HepG2 (cell line): ENCODE data around the gene RPL5. TPM values are rescaled to one million over a fixed set of nuclear protein-coding genes. Genes with fewer than 3 reads are reported as not detected.
A peak's percentile ranks its signal among the peaks of the same experiment; 100 is the strongest.

Source experiments
- ELF3 ChIP-seq: IDR thresholded peaks from 2 replicates; pipeline ENCODE4 v1.6.1; 2016; ENCODE audit warnings: missing genetic modification reagents, missing compliant biosample characterization
- EP300 ChIP-seq, 3 experiments: sonication (generic) in 1 of 3; formaldehyde crosslinking in 1 of 3; IDR thresholded peaks; 2 replicates each; pipeline versions ENCODE4 v1.5.1 to v1.6.1; 2011 to 2020; ENCODE audit warnings: low read depth in 2 of 3, low read length in 2 of 3, borderline replicate concordance in 1 of 3, improper control_type of control experiment in 1 of 3, mild to moderate bottlenecking in 1 of 3, missing genetic modification reagents in 1 of 3, moderate library complexity in 1 of 3
- FOSL1 ChIP-seq: sonication (generic); formaldehyde crosslinking; IDR thresholded peaks from 2 replicates; pipeline ENCODE4 v1.9.0; 2021; ENCODE audit warnings: missing genetic modification reagents, borderline replicate concordance
- FOXC1 ChIP-seq: sonication (generic); formaldehyde crosslinking; IDR thresholded peaks from 2 replicates; pipeline ENCODE4 v1.8.0; 2022; ENCODE audit warnings: mild to moderate bottlenecking, missing genetic modification reagents, borderline replicate concordance
- GATAD2A ChIP-seq: IDR thresholded peaks from 2 replicates; pipeline ENCODE4 v1.6.1; 2016
- GFI1 ChIP-seq: sonication (generic); formaldehyde crosslinking; IDR thresholded peaks from 2 replicates; pipeline ENCODE4 v1.5.0; 2020; ENCODE audit warnings: missing genetic modification reagents, mild to moderate bottlenecking, borderline replicate concordance
- HNF4A ChIP-seq: sonication (generic); formaldehyde crosslinking; IDR thresholded peaks from 2 replicates; pipeline ENCODE4 v1.4.0; 2020; ENCODE audit warnings: missing genetic modification reagents
- HNF4G ChIP-seq, 2 experiments: sonication (generic) in 1 of 2; formaldehyde crosslinking in 1 of 2; IDR thresholded peaks; 2 replicates each; pipeline versions ENCODE4 v1.4.0 to v1.6.1; 2011 to 2020; ENCODE audit warnings: borderline replicate concordance in 2 of 2, low read depth in 2 of 2, mild to moderate bottlenecking in 2 of 2, low read length in 1 of 2, missing genetic modification reagents in 1 of 2, moderate library complexity in 1 of 2
- HOXA5 ChIP-seq: sonication (generic); formaldehyde crosslinking; IDR thresholded peaks from 2 replicates; pipeline ENCODE4 v1.4.0; 2020; ENCODE audit warnings: missing genetic modification reagents
- JUN ChIP-seq: sonication (generic); formaldehyde crosslinking; IDR thresholded peaks from 2 replicates; pipeline ENCODE4 v1.4.0; 2020; ENCODE audit warnings: mild to moderate bottlenecking, missing genetic modification reagents
- KAT2B ChIP-seq: fragments of 150-350 bp; IDR thresholded peaks from 2 replicates; pipeline ENCODE4 v1.6.1; 2014; ENCODE audit warnings: low read depth, low read length, borderline replicate concordance
- MXI1 ChIP-seq: IDR thresholded peaks from 3 replicates; pipeline ENCODE4 v1.6.1; 2012; ENCODE audit warnings: low read depth, low read length, inconsistent platforms, borderline replicate concordance
- NFKB2 ChIP-seq: sonication (generic); formaldehyde crosslinking; IDR thresholded peaks from 2 replicates; pipeline ENCODE4 v1.4.0; 2020; ENCODE audit warnings: missing genetic modification reagents, borderline replicate concordance
- SKI ChIP-seq: fragments of 450-650 bp; IDR thresholded peaks from one replicate; pipeline ENCODE4 v1.6.1; 2018; ENCODE audit warnings: mild to moderate bottlenecking; ENCODE audit not compliant: partially characterized antibody
- SOX6 ChIP-seq, 2 experiments: fragments of 450-650 bp in 1 of 2; sonication (generic) in 1 of 2; formaldehyde crosslinking in 1 of 2; IDR thresholded peaks; 2 replicates each; pipeline versions ENCODE4 v1.4.0 to v1.6.1; 2017 to 2020; ENCODE audit warnings: antibody characterized with exemption in 1 of 2, mild to moderate bottlenecking in 1 of 2, missing genetic modification reagents in 1 of 2
- SRY ChIP-seq: sonication (generic); formaldehyde crosslinking; IDR thresholded peaks from 2 replicates; pipeline ENCODE4 v1.8.0; 2022; ENCODE audit warnings: mild to moderate bottlenecking, missing genetic modification reagents
- THAP11 ChIP-seq: IDR thresholded peaks from 2 replicates; pipeline ENCODE4 v1.6.1; 2016; ENCODE audit warnings: missing biosample characterization, missing genetic modification reagents
- ZBTB38 ChIP-seq: sonication (generic); formaldehyde crosslinking; IDR thresholded peaks from 2 replicates; pipeline ENCODE4 v1.5.1; 2020; ENCODE audit warnings: mild to moderate bottlenecking, missing genetic modification reagents
- ZC3H13 ChIP-seq: sonication (generic); formaldehyde crosslinking; IDR thresholded peaks from 2 replicates; pipeline ENCODE4 v1.8.1; 2023; ENCODE audit warnings: mild to moderate bottlenecking, missing genetic modification reagents, moderate library complexity
- ZMYM4 ChIP-seq: sonication (generic); formaldehyde crosslinking; IDR thresholded peaks from 2 replicates; pipeline ENCODE4 v1.8.1; 2023; ENCODE audit warnings: mild to moderate bottlenecking, missing genetic modification reagents
- ZNF350 ChIP-seq: sonication (generic); formaldehyde crosslinking; IDR thresholded peaks from 2 replicates; pipeline ENCODE4 v1.4.0; 2020; ENCODE audit warnings: mild to moderate bottlenecking, low read depth, missing genetic modification reagents, borderline replicate concordance
- ZNF556 ChIP-seq: sonication (generic); formaldehyde crosslinking; IDR thresholded peaks from 2 replicates; pipeline ENCODE4 v1.4.0; 2020; ENCODE audit warnings: mild to moderate bottlenecking, missing genetic modification reagents, borderline replicate concordance
- ZNF567 ChIP-seq: sonication (generic); formaldehyde crosslinking; IDR thresholded peaks from 2 replicates; pipeline ENCODE4 v1.8.1; 2023; ENCODE audit warnings: mild to moderate bottlenecking, missing genetic modification reagents, borderline replicate concordance
- ZNF670 ChIP-seq: sonication (generic); formaldehyde crosslinking; IDR thresholded peaks from 2 replicates; pipeline ENCODE4 v1.8.0; 2022; ENCODE audit warnings: mild to moderate bottlenecking, missing genetic modification reagents, borderline replicate concordance
- ZSCAN29 ChIP-seq: sonication (generic); formaldehyde crosslinking; conservative IDR thresholded peaks from 2 replicates; pipeline ENCODE4 v1.4.0; 2020; ENCODE audit warnings: mild to moderate bottlenecking, missing genetic modification reagents
- polyA plus RNA-seq, 8 experiments: library from polyadenylated mRNA; depleted of rRNA in 3 of 8; stranded (reverse) in 7 of 8; unstranded in 1 of 8; fragments of >200 nt; fragmentation: Illumina TruSeq in 4 of 8; extraction: Trizol in 4 of 8; gene quantifications; 2 replicates each; pipeline versions ENCODE4 v1.2.1 to v1.2.3, GENCODE V29; 2011 to 2016; ENCODE audit warnings: low read depth in 4 of 8, missing spikeins in 1 of 8, mixed read lengths in 1 of 8; ENCODE audit not compliant: insufficient read depth in 1 of 8
- total RNA-seq, 5 experiments: library from RNA; depleted of rRNA; stranded (reverse); fragments of >200 nt; fragmentation: Illumina TruSeq; extraction: Trizol; gene quantifications; 2 replicates each; pipeline ENCODE4 v1.2.3, GENCODE V29; 2016; ENCODE audit warnings: low read depth in 1 of 5
- TF ChIP-seq, protein P1 (sequence below): sonication (generic); formaldehyde crosslinking; IDR thresholded peaks from 2 replicates; pipeline ENCODE4 v1.4.0; 2020; ENCODE audit warnings: missing genetic modification reagents
- TF ChIP-seq, protein P2 (sequence below): sonication (generic); formaldehyde crosslinking; IDR thresholded peaks from 2 replicates; pipeline ENCODE4 v1.5.0; 2020; ENCODE audit warnings: missing genetic modification reagents
- TF ChIP-seq, protein P3 (sequence below): sonication (generic); formaldehyde crosslinking; IDR thresholded peaks from 2 replicates; pipeline ENCODE4 v1.4.0; 2020; ENCODE audit warnings: mild to moderate bottlenecking, missing genetic modification reagents

RPL5 gene
- total and polyA plus RNA-seq, 2 of the 13 experiments (the other 11 are each of a cell fraction or from before 2014, with no cell fraction given), result 2,304 to 2,520 TPM

DNA sequence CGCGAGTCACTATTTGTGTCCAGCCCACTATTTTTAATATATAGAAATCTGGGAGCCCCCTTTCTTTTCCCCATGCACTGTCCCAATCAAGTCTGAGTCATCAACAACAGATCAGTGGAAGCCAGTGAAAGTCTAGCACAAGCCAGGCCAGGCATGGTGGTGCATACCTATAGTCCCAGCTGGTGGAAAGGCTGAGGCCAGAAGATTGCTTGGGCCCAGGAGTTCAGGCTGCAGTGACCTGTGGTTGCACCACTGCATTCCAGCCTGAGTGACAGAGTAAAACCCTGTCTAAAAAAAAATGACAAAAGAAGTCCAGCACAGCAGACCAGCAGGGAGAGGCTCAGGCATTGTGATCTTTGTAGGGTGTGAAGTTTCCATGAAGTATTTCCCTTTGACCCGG, 9.0 kb upstream of the RPL5 start (continued):
- TF ChIP-seq FOXC1, result no peak
- TF ChIP-seq HNF4G (IDR thresholded peaks at IDR 0.05; ENCODE audit: borderline replicate concordance, low read depth, low read length), result peak; percentile 30; the same call in 1 of the 2 replicates
- TF ChIP-seq HNF4G (CRISPR knock-in tag; IDR thresholded peaks at IDR 0.05; ENCODE audit: borderline replicate concordance, low read depth), result no peak
- peak in 1 of 2 experiments; percentile 12; a peak in 1 of 4 replicates for TF ChIP-seq EP300 (IDR thresholded peaks at IDR 0.05; ENCODE audit: low read depth in 2 of 2, low read length in 2 of 2)
- TF ChIP-seq EP300 (CRISPR knock-in tag; IDR thresholded peaks at IDR 0.05; ENCODE audit: borderline replicate concordance), result no peak
- no peak for TF ChIP-seq ZNF567 (CRISPR knock-in tag)
- TF ChIP-seq HNF4A (CRISPR knock-in tag), result peak; percentile 54
- no peak for TF ChIP-seq GFI1
- TF ChIP-seq MXI1, result peak; percentile 47; the same call in 1 of the 3 replicates
- TF ChIP-seq ZNF670 (CRISPR knock-in tag), result no peak
- peak; percentile 40 for TF ChIP-seq SKI
- no peak for TF ChIP-seq ZC3H13
- no peak for TF ChIP-seq JUN (CRISPR knock-in tag)
- TF ChIP-seq NFKB2, result no peak
- TF ChIP-seq, protein P1, sequence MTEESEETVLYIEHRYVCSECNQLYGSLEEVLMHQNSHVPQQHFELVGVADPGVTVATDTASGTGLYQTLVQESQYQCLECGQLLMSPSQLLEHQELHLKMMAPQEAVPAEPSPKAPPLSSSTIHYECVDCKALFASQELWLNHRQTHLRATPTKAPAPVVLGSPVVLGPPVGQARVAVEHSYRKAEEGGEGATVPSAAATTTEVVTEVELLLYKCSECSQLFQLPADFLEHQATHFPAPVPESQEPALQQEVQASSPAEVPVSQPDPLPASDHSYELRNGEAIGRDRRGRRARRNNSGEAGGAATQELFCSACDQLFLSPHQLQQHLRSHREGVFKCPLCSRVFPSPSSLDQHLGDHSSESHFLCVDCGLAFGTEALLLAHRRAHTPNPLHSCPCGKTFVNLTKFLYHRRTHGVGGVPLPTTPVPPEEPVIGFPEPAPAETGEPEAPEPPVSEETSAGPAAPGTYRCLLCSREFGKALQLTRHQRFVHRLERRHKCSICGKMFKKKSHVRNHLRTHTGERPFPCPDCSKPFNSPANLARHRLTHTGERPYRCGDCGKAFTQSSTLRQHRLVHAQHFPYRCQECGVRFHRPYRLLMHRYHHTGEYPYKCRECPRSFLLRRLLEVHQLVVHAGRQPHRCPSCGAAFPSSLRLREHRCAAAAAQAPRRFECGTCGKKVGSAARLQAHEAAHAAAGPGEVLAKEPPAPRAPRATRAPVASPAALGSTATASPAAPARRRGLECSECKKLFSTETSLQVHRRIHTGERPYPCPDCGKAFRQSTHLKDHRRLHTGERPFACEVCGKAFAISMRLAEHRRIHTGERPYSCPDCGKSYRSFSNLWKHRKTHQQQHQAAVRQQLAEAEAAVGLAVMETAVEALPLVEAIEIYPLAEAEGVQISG (CRISPR knock-in tag), result 0 out of 2 replicates have a peak, but pooled peaks have one; percentile 16
- no peak for TF ChIP-seq SRY
- peak; percentile 30; the same call in 1 of the 2 replicates for TF ChIP-seq ZMYM4 (CRISPR knock-in tag)
- no peak for TF ChIP-seq FOSL1 (CRISPR knock-in tag)
- TF ChIP-seq ELF3 (CRISPR knock-in tag), result 0 out of 2 replicates have a peak, but pooled peaks have one; percentile 13
- TF ChIP-seq ZBTB38 (CRISPR knock-in tag), result no peak
- TF ChIP-seq GATAD2A (CRISPR knock-in tag), result peak; percentile 21; the same call in 1 of the 2 replicates
- no peak for TF ChIP-seq ZNF350 (CRISPR knock-in tag)
- TF ChIP-seq ZNF556, result no peak
- no peak for TF ChIP-seq HOXA5 (CRISPR knock-in tag)
- no peak for TF ChIP-seq KAT2B
- TF ChIP-seq, protein P2, sequence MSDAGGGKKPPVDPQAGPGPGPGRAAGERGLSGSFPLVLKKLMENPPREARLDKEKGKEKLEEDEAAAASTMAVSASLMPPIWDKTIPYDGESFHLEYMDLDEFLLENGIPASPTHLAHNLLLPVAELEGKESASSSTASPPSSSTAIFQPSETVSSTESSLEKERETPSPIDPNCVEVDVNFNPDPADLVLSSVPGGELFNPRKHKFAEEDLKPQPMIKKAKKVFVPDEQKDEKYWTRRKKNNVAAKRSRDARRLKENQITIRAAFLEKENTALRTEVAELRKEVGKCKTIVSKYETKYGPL (CRISPR knock-in tag), result no peak
- 0 out of 2 replicates have a peak, but pooled peaks have one; percentile 26 for TF ChIP-seq THAP11
- TF ChIP-seq SOX6 (IDR thresholded peaks at IDR 0.05), result no peak
- TF ChIP-seq SOX6 (CRISPR knock-in tag; IDR thresholded peaks at IDR 0.05), result peak; percentile 85
- no peak for TF ChIP-seq ZSCAN29 (CRISPR knock-in tag)
- TF ChIP-seq, protein P3, sequence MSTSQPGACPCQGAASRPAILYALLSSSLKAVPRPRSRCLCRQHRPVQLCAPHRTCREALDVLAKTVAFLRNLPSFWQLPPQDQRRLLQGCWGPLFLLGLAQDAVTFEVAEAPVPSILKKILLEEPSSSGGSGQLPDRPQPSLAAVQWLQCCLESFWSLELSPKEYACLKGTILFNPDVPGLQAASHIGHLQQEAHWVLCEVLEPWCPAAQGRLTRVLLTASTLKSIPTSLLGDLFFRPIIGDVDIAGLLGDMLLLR (CRISPR knock-in tag), result no peak
